ENCODE data around the gene POLR2L. TPM values are rescaled to one million over a fixed set of nuclear protein-coding genes. Genes with fewer than 3 reads are reported as not detected.

The POLR2L gene
- total and polyA plus RNA-seq, 2 of the 13 experiments (the other 11 are each of a cell fraction or from before 2014, with no cell fraction given), result 104 to 114 TPM

DNA sequence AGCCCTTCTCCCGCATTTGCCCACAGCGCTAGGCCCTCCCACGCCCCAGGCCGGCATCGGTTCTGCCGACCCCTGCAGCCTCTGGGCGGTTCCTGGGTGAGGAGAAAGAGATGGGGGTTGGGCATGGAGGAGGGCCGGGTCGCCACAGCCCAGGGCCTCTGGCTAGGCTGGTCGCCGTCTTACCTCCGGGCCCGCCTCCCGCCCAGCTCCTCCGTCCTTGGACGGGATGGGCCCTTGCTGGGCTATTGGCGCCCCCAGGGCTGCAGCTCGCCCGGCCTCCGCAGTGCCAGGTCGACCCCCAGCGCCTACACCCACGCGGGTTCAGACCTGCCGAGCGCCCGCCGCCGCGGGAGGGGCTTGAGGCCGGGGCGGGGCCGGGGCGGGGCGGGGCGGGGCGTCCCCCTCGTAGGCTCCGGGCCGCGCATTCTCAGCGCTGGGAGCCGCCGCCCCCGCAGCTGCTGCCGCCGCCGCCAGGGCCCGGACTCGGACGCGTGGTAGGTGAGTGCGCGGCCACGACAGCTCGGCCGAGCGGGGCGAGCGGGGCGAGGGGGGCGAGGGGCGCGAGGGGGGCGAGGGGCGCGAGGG, 9.7 kb downstream of the POLR2L start, which contains the start of gene CD151 (continued):
- TF ChIP-seq, protein P1, sequence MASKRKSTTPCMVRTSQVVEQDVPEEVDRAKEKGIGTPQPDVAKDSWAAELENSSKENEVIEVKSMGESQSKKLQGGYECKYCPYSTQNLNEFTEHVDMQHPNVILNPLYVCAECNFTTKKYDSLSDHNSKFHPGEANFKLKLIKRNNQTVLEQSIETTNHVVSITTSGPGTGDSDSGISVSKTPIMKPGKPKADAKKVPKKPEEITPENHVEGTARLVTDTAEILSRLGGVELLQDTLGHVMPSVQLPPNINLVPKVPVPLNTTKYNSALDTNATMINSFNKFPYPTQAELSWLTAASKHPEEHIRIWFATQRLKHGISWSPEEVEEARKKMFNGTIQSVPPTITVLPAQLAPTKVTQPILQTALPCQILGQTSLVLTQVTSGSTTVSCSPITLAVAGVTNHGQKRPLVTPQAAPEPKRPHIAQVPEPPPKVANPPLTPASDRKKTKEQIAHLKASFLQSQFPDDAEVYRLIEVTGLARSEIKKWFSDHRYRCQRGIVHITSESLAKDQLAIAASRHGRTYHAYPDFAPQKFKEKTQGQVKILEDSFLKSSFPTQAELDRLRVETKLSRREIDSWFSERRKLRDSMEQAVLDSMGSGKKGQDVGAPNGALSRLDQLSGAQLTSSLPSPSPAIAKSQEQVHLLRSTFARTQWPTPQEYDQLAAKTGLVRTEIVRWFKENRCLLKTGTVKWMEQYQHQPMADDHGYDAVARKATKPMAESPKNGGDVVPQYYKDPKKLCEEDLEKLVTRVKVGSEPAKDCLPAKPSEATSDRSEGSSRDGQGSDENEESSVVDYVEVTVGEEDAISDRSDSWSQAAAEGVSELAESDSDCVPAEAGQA (IDR thresholded peaks at IDR 0.05; ENCODE audit: low read depth), result no peak
- TF ChIP-seq, protein P1 (CRISPR knock-in tag; IDR thresholded peaks at IDR 0.05; ENCODE audit: borderline replicate concordance), result no peak
- TF ChIP-seq, protein P2, sequence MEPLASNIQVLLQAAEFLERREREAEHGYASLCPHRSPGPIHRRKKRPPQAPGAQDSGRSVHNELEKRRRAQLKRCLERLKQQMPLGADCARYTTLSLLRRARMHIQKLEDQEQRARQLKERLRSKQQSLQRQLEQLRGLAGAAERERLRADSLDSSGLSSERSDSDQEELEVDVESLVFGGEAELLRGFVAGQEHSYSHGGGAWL (CRISPR knock-in tag; IDR thresholded peaks at IDR 0.05), result no peak
- TF ChIP-seq ZNF451 (CRISPR knock-in tag; IDR thresholded peaks at IDR 0.05) (0 out of 2 replicates have a peak, but pooled peaks have one; percentile 42), MXD4 (CRISPR knock-in tag; IDR thresholded peaks at IDR 0.05) (no peak), ZBTB3 (CRISPR knock-in tag; IDR thresholded peaks at IDR 0.05; ENCODE audit: borderline replicate concordance, low read depth) (no peak), GABPB1 (CRISPR knock-in tag; IDR thresholded peaks at IDR 0.05) (peak; percentile 15; the same call in 1 of the 2 replicates), ZBTB7B (CRISPR knock-in tag; IDR thresholded peaks at IDR 0.05) (peak; percentile 60; the same call in 1 of the 2 replicates), ZFP37 (CRISPR knock-in tag; IDR thresholded peaks at IDR 0.05; ENCODE audit: borderline replicate concordance) (no peak), ZNF224 (CRISPR knock-in tag; IDR thresholded peaks at IDR 0.05) (no peak), ZNF746 (CRISPR knock-in tag; IDR thresholded peaks at IDR 0.05) (peak; percentile 66; the same call in 1 of the 2 replicates), ZNF558 (CRISPR knock-in tag; IDR thresholded peaks at IDR 0.05; ENCODE audit: borderline replicate concordance) (no peak), YEATS4 (CRISPR knock-in tag; IDR thresholded peaks at IDR 0.05; ENCODE audit: borderline replicate concordance) (no peak; the same call in 1 of the 2 replicates), ZNF543 (CRISPR knock-in tag; IDR thresholded peaks at IDR 0.05) (no peak), CREM (IDR thresholded peaks at IDR 0.05) (no peak), CREM (CRISPR knock-in tag; IDR thresholded peaks at IDR 0.05) (no peak)
- TF ChIP-seq, protein P3, sequence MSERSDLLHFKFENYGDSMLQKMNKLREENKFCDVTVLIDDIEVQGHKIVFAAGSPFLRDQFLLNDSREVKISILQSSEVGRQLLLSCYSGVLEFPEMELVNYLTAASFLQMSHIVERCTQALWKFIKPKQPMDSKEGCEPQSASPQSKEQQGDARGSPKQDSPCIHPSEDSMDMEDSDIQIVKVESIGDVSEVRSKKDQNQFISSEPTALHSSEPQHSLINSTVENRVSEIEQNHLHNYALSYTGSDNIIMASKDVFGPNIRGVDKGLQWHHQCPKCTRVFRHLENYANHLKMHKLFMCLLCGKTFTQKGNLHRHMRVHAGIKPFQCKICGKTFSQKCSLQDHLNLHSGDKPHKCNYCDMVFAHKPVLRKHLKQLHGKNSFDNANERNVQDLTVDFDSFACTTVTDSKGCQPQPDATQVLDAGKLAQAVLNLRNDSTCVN (CRISPR knock-in tag; IDR thresholded peaks at IDR 0.05; ENCODE audit: borderline replicate concordance), result no peak
- TF ChIP-seq, protein P4, sequence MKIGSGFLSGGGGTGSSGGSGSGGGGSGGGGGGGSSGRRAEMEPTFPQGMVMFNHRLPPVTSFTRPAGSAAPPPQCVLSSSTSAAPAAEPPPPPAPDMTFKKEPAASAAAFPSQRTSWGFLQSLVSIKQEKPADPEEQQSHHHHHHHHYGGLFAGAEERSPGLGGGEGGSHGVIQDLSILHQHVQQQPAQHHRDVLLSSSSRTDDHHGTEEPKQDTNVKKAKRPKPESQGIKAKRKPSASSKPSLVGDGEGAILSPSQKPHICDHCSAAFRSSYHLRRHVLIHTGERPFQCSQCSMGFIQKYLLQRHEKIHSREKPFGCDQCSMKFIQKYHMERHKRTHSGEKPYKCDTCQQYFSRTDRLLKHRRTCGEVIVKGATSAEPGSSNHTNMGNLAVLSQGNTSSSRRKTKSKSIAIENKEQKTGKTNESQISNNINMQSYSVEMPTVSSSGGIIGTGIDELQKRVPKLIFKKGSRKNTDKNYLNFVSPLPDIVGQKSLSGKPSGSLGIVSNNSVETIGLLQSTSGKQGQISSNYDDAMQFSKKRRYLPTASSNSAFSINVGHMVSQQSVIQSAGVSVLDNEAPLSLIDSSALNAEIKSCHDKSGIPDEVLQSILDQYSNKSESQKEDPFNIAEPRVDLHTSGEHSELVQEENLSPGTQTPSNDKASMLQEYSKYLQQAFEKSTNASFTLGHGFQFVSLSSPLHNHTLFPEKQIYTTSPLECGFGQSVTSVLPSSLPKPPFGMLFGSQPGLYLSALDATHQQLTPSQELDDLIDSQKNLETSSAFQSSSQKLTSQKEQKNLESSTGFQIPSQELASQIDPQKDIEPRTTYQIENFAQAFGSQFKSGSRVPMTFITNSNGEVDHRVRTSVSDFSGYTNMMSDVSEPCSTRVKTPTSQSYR (CRISPR knock-in tag; IDR thresholded peaks at IDR 0.05; ENCODE audit: borderline replicate concordance), result peak; percentile 44
